HG03558 (cell line): Measurements from ENCODE around the gene NDUFS6.
"Not testable (repeated sequence)": the region's sequence is repeated elsewhere in the genome, so short reads cannot be mapped to it uniquely, and the experiment has no call there.

Source experiments
- ATAC-seq: cut with Tn5 transposase; IDR thresholded peaks from one replicate; pipeline ENCODE4 v1.9.1; 2021; ENCODE audit warnings: moderate number of reproducible peaks; ENCODE audit not compliant: unreplicated experiment; ENCODE audit errors: extremely low read depth

NDUFS6 gene

GRCh38 chr5:1810581-1811101 lies 9.4 kb downstream of the NDUFS6 start:
- no peak for ATAC-seq

- no peak for ATAC-seq
Observed at GRCh38 chr5:1814183-1815020, 13.2 kb downstream of the NDUFS6 start.

- no peak for ATAC-seq
Observed at GRCh38 chr5:1815071-1815786, 14.0 kb downstream of the NDUFS6 start.

GRCh38 chr5:1815881-1816292 lies 14.7 kb downstream of the NDUFS6 start:
- no peak for ATAC-seq

- ATAC-seq: not testable (repeated sequence)
Observed at GRCh38 chr5:1816495-1817089, 15.4 kb downstream of the NDUFS6 start.

GRCh38 chr5:1817261-1818043 lies 16.2 kb downstream of the NDUFS6 start:
- ATAC-seq: no peak

- ATAC-seq: no peak
Observed at GRCh38 chr5:1818784-1819183, 17.6 kb downstream of the NDUFS6 start.

GRCh38 chr5:1819458-1819857 lies 18.3 kb downstream of the NDUFS6 start:
- no peak for ATAC-seq

- no peak for ATAC-seq
Observed at GRCh38 chr5:1820381-1820780, 19.2 kb downstream of the NDUFS6 start.

GRCh38 chr5:1820926-1821325 lies 19.7 kb downstream of the NDUFS6 start:
- ATAC-seq: no peak

- no peak for ATAC-seq
Observed at GRCh38 chr5:1821862-1822261, 20.7 kb downstream of the NDUFS6 start.

GRCh38 chr5:1823381-1824034 lies 22.3 kb downstream of the NDUFS6 start:
- ATAC-seq: no peak

- no peak for ATAC-seq
Observed at GRCh38 chr5:1824109-1824821, 23.1 kb downstream of the NDUFS6 start.

- no peak for ATAC-seq
Observed at GRCh38 chr5:1824903-1825841, 24.0 kb downstream of the NDUFS6 start.

- no peak for ATAC-seq
Observed at GRCh38 chr5:1826235-1826980, 25.2 kb downstream of the NDUFS6 start.

- no peak for ATAC-seq
Observed at GRCh38 chr5:1827025-1827885, 26.0 kb downstream of the NDUFS6 start.
